NT2/D1 (cell line): Measurements from ENCODE around the gene NECTIN4.

ENCODE experiments used
- DNase-seq: peaks from one replicate; pipeline ENCODE4 v3.0.0-alpha.2; 2011; ENCODE audit warnings: low read depth, low spot score
- H3K27me3 ChIP-seq: 2 replicates; pipeline ENCODE4 v1.6.0; 2011; ENCODE audit warnings: mild to moderate bottlenecking; ENCODE audit not compliant: insufficient read length, insufficient read depth
- H3K36me3 ChIP-seq: 2 replicates; pipeline ENCODE4 v1.6.1; 2011; ENCODE audit warnings: mild to moderate bottlenecking, low read length, mixed read lengths; ENCODE audit not compliant: insufficient read depth, insufficient read length
- H3K4me1 ChIP-seq: 2 replicates; pipeline ENCODE4 v1.5.1; 2011; ENCODE audit not compliant: insufficient read depth, insufficient read length
- H3K4me3 ChIP-seq: 2 replicates; pipeline ENCODE4 v1.5.1; 2011; ENCODE audit warnings: low read depth; ENCODE audit not compliant: insufficient read length
- H3K9ac ChIP-seq: 2 replicates; pipeline ENCODE4 v1.6.0; 2011; ENCODE audit warnings: low read depth; ENCODE audit not compliant: insufficient read length
- H3K9me3 ChIP-seq: 2 replicates; pipeline ENCODE4 v1.5.1; 2011; ENCODE audit warnings: mild to moderate bottlenecking, low read length; ENCODE audit not compliant: insufficient read depth
- SUZ12 ChIP-seq: IDR thresholded peaks from 2 replicates; pipeline ENCODE4 v1.6.1; 2011; ENCODE audit not compliant: insufficient read length, insufficient read depth; ENCODE audit errors: extremely low read depth
- YY1 ChIP-seq: IDR thresholded peaks from 2 replicates; pipeline ENCODE4 v1.6.1; 2011; ENCODE audit not compliant: insufficient read length, insufficient read depth
- ZNF274 ChIP-seq: IDR thresholded peaks from 2 replicates; pipeline ENCODE4 v1.6.1; 2011; ENCODE audit warnings: mild to moderate bottlenecking, low read depth, low read length

NECTIN4 gene

DNA sequence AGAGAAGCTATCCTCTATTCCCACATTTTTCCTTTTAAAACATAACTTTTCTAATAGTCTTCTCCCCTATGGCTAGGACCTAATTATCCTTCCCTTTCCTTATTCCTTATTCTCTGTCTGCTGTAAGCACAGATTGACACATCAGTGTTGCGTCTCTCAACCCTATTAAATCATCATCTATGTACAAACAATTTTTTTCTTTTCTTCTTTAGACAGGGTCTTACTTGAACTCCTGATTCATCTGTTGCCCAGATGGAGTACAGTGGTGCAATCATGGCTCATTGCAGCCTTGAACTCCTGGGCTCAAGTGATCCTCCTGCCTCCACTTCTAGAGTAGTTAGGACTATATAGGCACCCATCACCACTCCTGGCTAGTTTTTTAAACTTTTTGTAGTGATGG is 17.1 kb upstream of the NECTIN4 start:
- DNase-seq, result no peak
- Histone ChIP-seq H3K4me1 (no peaks in the 10 kb centered on the region), H3K9me3 (no peaks in the 10 kb centered on the region), H3K4me3 (no peak overlapping the region), H3K27me3 (no peaks in the 10 kb centered on the region), H3K9ac (no peak overlapping the region), H3K36me3 (peaks cover 56% of the 10 kb centered on the region)
- TF ChIP-seq SUZ12, result no peak

- no peak for TF ChIP-seq YY1
- no peak for TF ChIP-seq SUZ12
- TF ChIP-seq ZNF274, result no peak
- Histone ChIP-seq H3K4me3 (no peak overlapping the region), H3K27me3 (no peaks in the 10 kb centered on the region), H3K9me3 (no peaks in the 10 kb centered on the region), H3K36me3 (peaks cover 47% of the 10 kb centered on the region), H3K4me1 (peaks cover 3% of the 10 kb centered on the region), H3K9ac (no peak overlapping the region)
- no peak for DNase-seq
Observed at GRCh38 chr1:161100556-161100955, 11.2 kb upstream of the NECTIN4 start.

GRCh38 chr1:161099090-161099802 is 9.9 kb upstream of the NECTIN4 start:
- H3K4me1 ChIP-seq, result peaks cover 3% of the 10 kb centered on the region
- H3K36me3 ChIP-seq, result peaks cover 43% of the 10 kb centered on the region
- H3K9ac ChIP-seq, result peak overlapping the region; percentile 96
- TF ChIP-seq YY1, result no peak
- peak overlapping the region; percentile 89 for H3K4me3 ChIP-seq
- no peak for DNase-seq
- no peaks in the 10 kb centered on the region for H3K27me3 ChIP-seq
- no peaks in the 10 kb centered on the region for H3K9me3 ChIP-seq

GRCh38 chr1:161098210-161099068 is 9.1 kb upstream of the NECTIN4 start, which contains the start of gene KLHDC9:
TSS of gene KLHDC9 (plus strand) at chr1:161098361. CDS start at chr1:161098536, 175 bp downstream.
- peak; percentile 98 for DNase-seq
- Histone ChIP-seq H3K9me3 (no peaks in the 10 kb centered on the region), H3K9ac (peak within 1 kb of the TSS; percentile 96), H3K4me3 (peak within 1 kb of the TSS; percentile 89), H3K36me3 (peaks cover 38% of the 10 kb centered on the region), H3K4me1 (peaks cover 3% of the 10 kb centered on the region), H3K27me3 (no peaks in the 10 kb centered on the region)
- no peak for TF ChIP-seq YY1
- TF ChIP-seq SUZ12, result no peak
- no peak for TF ChIP-seq ZNF274

DNA sequence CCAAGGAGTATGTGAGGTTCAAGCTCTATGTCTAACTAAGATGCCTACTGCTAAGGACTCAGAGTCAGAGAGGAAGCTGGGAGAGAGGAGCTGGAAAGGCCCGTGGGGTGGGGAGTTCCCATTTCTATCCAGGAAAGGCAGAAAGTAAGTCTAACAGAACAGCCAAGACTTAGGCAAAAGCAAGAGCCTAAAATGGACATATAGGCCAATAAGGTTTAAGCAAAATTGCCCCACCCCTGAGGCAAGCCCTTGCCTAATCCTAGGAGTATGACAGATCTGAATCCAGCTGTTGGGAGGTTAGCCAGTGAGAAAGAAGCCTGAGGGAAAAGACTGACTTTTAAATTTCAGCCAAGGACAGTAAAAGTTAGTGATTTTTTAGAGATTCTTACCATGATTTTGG is 7.2 kb upstream of the NECTIN4 start:
- Histone ChIP-seq H3K9me3 (no peaks in the 10 kb centered on the region), H3K4me1 (peaks cover 3% of the 10 kb centered on the region), H3K4me3 (no peak overlapping the region), H3K36me3 (peaks cover 25% of the 10 kb centered on the region), H3K27me3 (no peaks in the 10 kb centered on the region), H3K9ac (no peak overlapping the region)
- DNase-seq, result no peak
- no peak for TF ChIP-seq YY1
- TF ChIP-seq ZNF274, result no peak
- TF ChIP-seq SUZ12, result no peak

DNA sequence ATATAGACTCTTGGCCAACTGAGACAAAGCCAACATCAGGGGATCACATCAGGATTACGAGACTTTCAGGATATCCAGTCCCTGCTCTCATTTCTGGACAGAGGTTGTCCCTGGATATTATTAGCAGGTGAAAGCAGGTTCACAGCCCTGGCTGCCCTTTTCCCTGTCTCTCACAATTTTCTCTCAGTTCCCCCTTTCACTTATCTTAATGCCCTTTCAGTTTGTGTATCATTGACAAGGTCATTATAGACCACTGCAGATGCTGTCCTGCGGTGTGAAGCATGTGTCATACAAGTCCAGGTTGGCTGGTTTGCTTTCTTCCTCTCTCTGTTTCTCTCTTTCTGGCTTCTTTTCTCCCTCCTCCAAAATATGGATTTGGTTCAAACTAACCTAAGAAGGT is 6.7 kb upstream of the NECTIN4 start:
- no peak overlapping the region for H3K4me3 ChIP-seq
- peaks cover 20% of the 10 kb centered on the region for H3K36me3 ChIP-seq
- H3K4me1 ChIP-seq, result peaks cover 3% of the 10 kb centered on the region
- H3K9me3 ChIP-seq, result no peaks in the 10 kb centered on the region
- H3K9ac ChIP-seq, result no peak overlapping the region
- H3K27me3 ChIP-seq, result no peaks in the 10 kb centered on the region
- DNase-seq, result no peak
- TF ChIP-seq ZNF274, result no peak
- TF ChIP-seq SUZ12, result no peak
- no peak for TF ChIP-seq YY1

GRCh38 chr1:161095230-161095629 is 5.9 kb upstream of the NECTIN4 start:
- Histone ChIP-seq H3K9ac (no peak overlapping the region), H3K4me1 (peaks cover 3% of the 10 kb centered on the region), H3K9me3 (no peaks in the 10 kb centered on the region), H3K27me3 (no peaks in the 10 kb centered on the region), H3K36me3 (peaks cover 12% of the 10 kb centered on the region), H3K4me3 (no peak overlapping the region)
- TF ChIP-seq SUZ12 (no peak), YY1 (no peak), ZNF274 (no peak)
- no peak for DNase-seq
